ENCODE measurements around the gene THYN1.
A peak's percentile ranks its signal among the peaks of the same experiment; 100 is the strongest.
"Not testable (repeated sequence)": the region's sequence is repeated elsewhere in the genome, so short reads cannot be mapped to it uniquely, and the experiment has no call there.

The THYN1 gene

GRCh38 chr11:134253188-134253993, at the start of gene THYN1, which contains the start of gene ACAD8:
THYN1 (minus strand) TSS chr11:134253352; CDS start chr11:134252882, 470 bp downstream.
ACAD8 (plus strand) TSS chr11:134253568; CDS start chr11:134253601, 33 bp downstream.
- DNase-seq (ENCODE audit: low spot score) = peak; percentile 96

GRCh38 chr11:134294664-134295063, 41.5 kb upstream of the THYN1 start:
- no peak for DNase-seq (ENCODE audit: low spot score)

GRCh38 chr11:134293119-134294113, 40.3 kb upstream of the THYN1 start:
- no peak for DNase-seq (ENCODE audit: low spot score)

- DNase-seq (ENCODE audit: low spot score) = no peak
Measured at GRCh38 chr11:134292661-134293060, 39.5 kb upstream of the THYN1 start.

- DNase-seq (ENCODE audit: low spot score) = no peak
Measured at GRCh38 chr11:134291196-134291595, 38.0 kb upstream of the THYN1 start.

GRCh38 chr11:134290646-134291045, 37.5 kb upstream of the THYN1 start:
- DNase-seq (ENCODE audit: low spot score) = no peak

- no peak for DNase-seq (ENCODE audit: low spot score)
Measured at GRCh38 chr11:134289789-134290188, 36.6 kb upstream of the THYN1 start.

GRCh38 chr11:134289167-134289566, 36.0 kb upstream of the THYN1 start:
- no peak for DNase-seq (ENCODE audit: low spot score)

- no peak for DNase-seq (ENCODE audit: low spot score)
Measured at GRCh38 chr11:134288486-134288885, 35.3 kb upstream of the THYN1 start.

- DNase-seq (ENCODE audit: low spot score) = no peak
Measured at GRCh38 chr11:134287561-134287960, 34.4 kb upstream of the THYN1 start.

GRCh38 chr11:134284349-134284748, 31.2 kb upstream of the THYN1 start:
- DNase-seq (ENCODE audit: low spot score) = not testable (repeated sequence)

- DNase-seq (ENCODE audit: low spot score) = no peak
Measured at GRCh38 chr11:134283461-134284230, 30.5 kb upstream of the THYN1 start.

GRCh38 chr11:134282121-134283045, 29.2 kb upstream of the THYN1 start:
- no peak for DNase-seq (ENCODE audit: low spot score)

- DNase-seq (ENCODE audit: low spot score) = not testable (repeated sequence)
Measured at GRCh38 chr11:134281635-134282034, 28.5 kb upstream of the THYN1 start.

GRCh38 chr11:134278356-134278755, 25.2 kb upstream of the THYN1 start:
- no peak for DNase-seq (ENCODE audit: low spot score)

- no peak for DNase-seq (ENCODE audit: low spot score)
Measured at GRCh38 chr11:134277183-134278001, 24.2 kb upstream of the THYN1 start.

- no peak for DNase-seq (ENCODE audit: low spot score)
Measured at GRCh38 chr11:134276396-134277182, 23.4 kb upstream of the THYN1 start.

- no peak for DNase-seq (ENCODE audit: low spot score)
Measured at GRCh38 chr11:134275534-134276395, 22.6 kb upstream of the THYN1 start, which contains the start of gene GLB1L3. GLB1L3 (plus strand) TSS chr11:134276379; CDS start chr11:134276741, 362 bp downstream.

Measured in pons (tissue), 1 donor.